GM12875 (cell line): ENCODE results near the gene ECPAS.

ENCODE experiments used
- H3K4me3 ChIP-seq: one replicate; pipeline ENCODE4 v1.5.1; 2011; ENCODE audit warnings: low read depth, low read length, control low read depth
- CTCF ChIP-seq: IDR thresholded peaks from 2 replicates; pipeline ENCODE4 v1.5.1; 2011; ENCODE audit warnings: low read depth, mild to moderate bottlenecking, control low read depth, inconsistent platforms, low read length, moderate library complexity, borderline replicate concordance; ENCODE audit not compliant: insufficient read depth

ECPAS gene

GRCh38 chr9:111440226-111440625, 44.0 kb downstream of the ECPAS start:
- no peak overlapping the region for H3K4me3 ChIP-seq
- no peak for TF ChIP-seq CTCF

GRCh38 chr9:111438541-111439235, 45.5 kb downstream of the ECPAS start:
- no peak overlapping the region for H3K4me3 ChIP-seq
- no peak for TF ChIP-seq CTCF

GRCh38 chr9:111436571-111436970, 47.6 kb downstream of the ECPAS start:
- H3K4me3 ChIP-seq = no peak overlapping the region
- no peak for TF ChIP-seq CTCF

GRCh38 chr9:111433082-111433481, 51.1 kb downstream of the ECPAS start:
- no peak overlapping the region for H3K4me3 ChIP-seq
- TF ChIP-seq CTCF = no peak

- H3K4me3 ChIP-seq = no peak overlapping the region
- TF ChIP-seq CTCF = no peak
Measured at GRCh38 chr9:111431684-111432083, 52.5 kb downstream of the ECPAS start.

- no peak overlapping the region for H3K4me3 ChIP-seq
- TF ChIP-seq CTCF = no peak
Measured at GRCh38 chr9:111429175-111429574, 55.0 kb downstream of the ECPAS start.

GRCh38 chr9:111427186-111427585, 57.0 kb downstream of the ECPAS start:
- no peak for TF ChIP-seq CTCF
- H3K4me3 ChIP-seq = no peak overlapping the region
